A549 treated with AZD9567 at 1 μM for 4 hours (cell line): ENCODE results near the gene ZNF443. TPM values are rescaled to one million over a fixed set of nuclear protein-coding genes. Genes with fewer than 3 reads are reported as not detected.

ENCODE experiments used
- total RNA-seq: library from RNA; stranded (reverse); fragments of 200-300 nt; extraction: Qiagen RNA extraction; gene quantifications from 5 replicates; pipeline ENCODE4 v1.2.3, GENCODE V29; 2022; ENCODE audit not compliant: insufficient read depth

Gene ZNF443
- 0.93 to 1.1 TPM (median 1.0 TPM) in 5 replicates for total RNA-seq

DNA sequence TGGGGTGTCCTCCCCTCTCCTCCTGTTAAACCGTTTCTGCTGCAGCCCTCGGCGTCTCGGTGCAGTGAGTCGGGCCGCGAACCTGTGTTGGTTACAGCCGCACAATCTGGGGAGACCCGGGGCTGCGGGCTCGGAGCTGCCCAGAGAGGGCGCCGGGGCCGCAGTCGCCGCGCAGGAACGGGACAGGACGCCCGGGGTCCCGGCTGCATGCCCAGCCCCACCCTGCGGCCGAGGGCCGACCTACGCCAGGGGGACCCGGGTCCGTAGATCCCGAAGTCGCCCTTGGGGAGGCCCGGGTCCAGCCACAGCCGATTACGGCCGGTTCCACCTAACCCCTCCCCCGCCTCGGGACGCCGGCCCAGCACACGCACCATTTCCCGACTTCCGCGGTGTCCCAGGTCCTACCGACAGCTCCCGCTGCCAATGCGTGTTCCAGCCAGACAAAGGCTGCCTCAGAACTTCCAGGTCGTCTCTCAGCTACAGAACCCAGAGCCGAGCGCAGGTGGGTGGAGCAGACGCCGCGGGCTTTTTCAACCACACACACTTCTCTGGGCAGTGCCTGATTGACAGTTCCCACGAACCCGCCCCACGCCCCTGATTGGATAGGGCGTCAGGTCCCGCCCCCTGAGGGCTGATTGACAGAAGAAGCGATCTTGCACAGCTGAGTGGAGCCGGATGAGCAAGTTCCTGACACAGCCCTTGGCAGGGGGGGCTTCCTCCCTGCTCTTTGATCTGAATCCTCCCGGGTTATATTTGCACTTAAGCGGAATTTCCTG lies at the start of gene ZNF443:
TSS of gene ZNF443 (minus strand) at position 481 of the 776 bp plus-strand sequence. CDS start at position 374, 107 bp downstream.

GRCh38 chr19:12484371-12485051 lies 43.7 kb upstream of the ZNF443 start, which contains the start of gene ZNF709:
Gene ZNF709 (minus strand): TSS chr19:12484816. CDS start chr19:12484657, 159 bp downstream.

DNA sequence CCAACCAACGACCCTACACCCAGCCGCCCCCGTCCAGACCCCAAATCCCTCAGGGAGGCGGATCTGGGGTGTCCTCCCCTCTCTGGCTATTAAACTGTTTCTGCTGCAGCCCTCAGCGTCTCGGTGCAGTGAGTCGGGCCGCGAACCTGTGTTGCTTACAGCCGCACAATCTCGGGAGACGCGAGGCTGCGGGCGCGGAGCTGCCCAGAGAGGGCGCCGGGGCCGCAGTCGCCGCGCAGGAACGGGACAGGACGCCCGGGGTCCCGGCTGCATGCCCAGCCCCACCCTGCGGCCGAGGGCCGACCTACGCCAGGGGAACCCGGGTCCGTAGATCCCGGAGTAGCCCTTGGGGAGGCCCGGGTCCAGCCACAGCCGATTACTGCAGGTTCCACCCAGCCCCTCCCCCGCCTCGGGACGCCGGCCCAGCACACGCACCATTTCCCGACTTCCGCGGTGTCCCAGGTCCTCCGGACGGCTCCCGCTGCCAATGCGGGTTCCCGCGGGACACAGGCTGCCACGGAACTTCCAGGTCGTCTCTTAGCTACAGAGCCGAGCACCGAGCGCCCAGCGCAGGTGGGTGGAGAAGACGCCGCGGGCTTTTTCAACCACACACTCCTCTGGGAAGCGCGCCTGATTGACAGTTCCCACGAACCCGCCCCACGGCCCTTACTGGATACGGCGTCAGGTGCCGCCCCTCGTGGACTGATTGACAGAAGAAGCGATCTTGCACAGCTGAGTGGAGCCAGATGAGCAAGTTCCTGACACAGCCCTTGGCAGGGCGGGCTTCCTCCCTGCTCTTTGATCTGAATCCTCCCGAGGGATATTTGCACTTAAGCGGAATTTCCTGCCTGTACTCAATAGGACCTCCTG lies 40.0 kb downstream of the ZNF443 start, which contains the start of gene ZNF799:
TSS of gene ZNF799 (minus strand) at position 639 of the 870 bp plus-strand sequence. CDS start at position 438, 201 bp downstream.

Other genes starting within 250 kb of the ZNF443 start
- gene ZNF44, start 146.1 kb downstream of the ZNF443 start, total RNA-seq, result 0.59 to 0.85 TPM (median 0.76 TPM) in 5 replicates
- not detected in 5 replicates for gene ZNF563, start 107.4 kb downstream of the ZNF443 start, total RNA-seq
- not detected in 5 replicates for gene ZNF442, start 75.3 kb downstream of the ZNF443 start, total RNA-seq
- 1.5 to 3.3 TPM (median 1.7 TPM) in 5 replicates for gene ZNF799, start 39.8 kb downstream of the ZNF443 start, total RNA-seq
- gene ZNF709, start 43.8 kb upstream of the ZNF443 start, total RNA-seq, result not detected in 5 replicates
- gene ZNF564, start 110.5 kb upstream of the ZNF443 start, total RNA-seq, result 1.8 to 2.4 TPM (median 2.1 TPM) in 5 replicates
- gene ZNF490, start 169.8 kb upstream of the ZNF443 start, total RNA-seq, result 0.54 to 3.3 TPM (median 0.66 TPM) in 5 replicates
- 4.5 to 11.0 TPM (median 5.7 TPM) in 5 replicates for gene ZNF791, start 169.9 kb upstream of the ZNF443 start, total RNA-seq
- 19.1 to 30.7 TPM (median 22.0 TPM) in 5 replicates for gene MAN2B1, start 225.7 kb upstream of the ZNF443 start, total RNA-seq
- 8.4 to 11.5 TPM (median 10.0 TPM) in 5 replicates for gene WDR83, start 225.8 kb upstream of the ZNF443 start, total RNA-seq
- gene DHPS, start 240.9 kb upstream of the ZNF443 start, total RNA-seq, result 29.7 to 49.1 TPM (median 48.2 TPM) in 5 replicates
- gene GNG14, start 247.0 kb upstream of the ZNF443 start, total RNA-seq, result not detected in 5 replicates